Astrocyte of the spinal cord (primary cell): Measurements from ENCODE around the gene TLR2.

ENCODE experiments used
- DNase-seq: peaks from one replicate; pipeline ENCODE4 v3.0.0; 2011; ENCODE audit warnings: low read depth, low spot score
- H3K4me3 ChIP-seq: 2 replicates; pipeline ENCODE4 v1.5.1; 2011; ENCODE audit warnings: low read depth, mild to moderate bottlenecking, low read length, moderate library complexity
- in situ Hi-C: cut with HindIII; loops from 2 replicates; pipeline ENCODE4 v1.10.0; 2017; ENCODE audit warnings: low sequenced_read_pairs
- TF ChIP-seq, protein P1 (sequence below): IDR thresholded peaks from 2 replicates; pipeline ENCODE4 v1.5.1; 2012; ENCODE audit warnings: low read depth, mild to moderate bottlenecking, low read length, inconsistent platforms

Gene TLR2

DNA sequence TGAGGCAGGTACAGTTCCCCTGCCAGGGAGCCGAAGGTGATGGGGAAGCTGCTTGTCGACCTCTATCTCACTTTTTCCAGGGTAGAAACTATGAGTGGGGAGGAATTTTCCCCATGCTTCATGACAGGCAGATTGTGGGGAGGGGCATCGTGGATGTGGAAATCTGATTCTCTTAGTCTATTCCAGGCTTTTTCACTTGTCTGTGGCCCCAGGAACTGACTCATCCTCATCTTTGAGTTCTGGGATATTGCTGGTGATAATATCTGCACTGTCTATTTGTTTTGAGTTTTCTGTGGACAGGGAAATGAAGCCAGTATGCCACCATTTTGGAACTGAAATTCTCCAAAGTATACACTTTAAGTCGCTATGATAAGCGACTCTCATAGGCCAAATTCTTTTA is 7.6 kb upstream of the TLR2 start:
- peak; percentile 40 for DNase-seq
- no peak overlapping the region for H3K4me3 ChIP-seq
- in situ Hi-C loops, result no loop called here
- TF ChIP-seq, protein P1, sequence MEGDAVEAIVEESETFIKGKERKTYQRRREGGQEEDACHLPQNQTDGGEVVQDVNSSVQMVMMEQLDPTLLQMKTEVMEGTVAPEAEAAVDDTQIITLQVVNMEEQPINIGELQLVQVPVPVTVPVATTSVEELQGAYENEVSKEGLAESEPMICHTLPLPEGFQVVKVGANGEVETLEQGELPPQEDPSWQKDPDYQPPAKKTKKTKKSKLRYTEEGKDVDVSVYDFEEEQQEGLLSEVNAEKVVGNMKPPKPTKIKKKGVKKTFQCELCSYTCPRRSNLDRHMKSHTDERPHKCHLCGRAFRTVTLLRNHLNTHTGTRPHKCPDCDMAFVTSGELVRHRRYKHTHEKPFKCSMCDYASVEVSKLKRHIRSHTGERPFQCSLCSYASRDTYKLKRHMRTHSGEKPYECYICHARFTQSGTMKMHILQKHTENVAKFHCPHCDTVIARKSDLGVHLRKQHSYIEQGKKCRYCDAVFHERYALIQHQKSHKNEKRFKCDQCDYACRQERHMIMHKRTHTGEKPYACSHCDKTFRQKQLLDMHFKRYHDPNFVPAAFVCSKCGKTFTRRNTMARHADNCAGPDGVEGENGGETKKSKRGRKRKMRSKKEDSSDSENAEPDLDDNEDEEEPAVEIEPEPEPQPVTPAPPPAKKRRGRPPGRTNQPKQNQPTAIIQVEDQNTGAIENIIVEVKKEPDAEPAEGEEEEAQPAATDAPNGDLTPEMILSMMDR, result no peak

DNA sequence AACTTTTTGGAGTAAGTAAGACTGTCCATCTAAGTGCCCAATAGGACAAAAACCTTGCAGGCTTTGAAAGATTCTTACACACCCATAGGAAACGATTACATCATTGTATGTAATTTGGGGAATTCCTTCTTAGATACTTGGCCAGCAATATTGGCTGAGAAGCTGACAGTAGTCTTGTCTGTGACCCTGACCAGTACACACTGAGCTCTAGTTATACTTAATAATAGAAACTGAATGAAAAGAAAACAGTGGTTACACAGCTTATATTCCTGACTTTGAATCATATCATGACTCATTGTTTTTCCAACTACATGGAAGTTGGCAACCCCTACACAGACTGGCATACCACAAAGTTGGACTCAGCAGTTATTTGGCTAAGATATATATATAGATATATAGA is 7.1 kb upstream of the TLR2 start:
- H3K4me3 ChIP-seq, result no peak overlapping the region
- DNase-seq, result peak; percentile 91
- in situ Hi-C loops, result no loop called here
- TF ChIP-seq, protein P1, result no peak

DNA sequence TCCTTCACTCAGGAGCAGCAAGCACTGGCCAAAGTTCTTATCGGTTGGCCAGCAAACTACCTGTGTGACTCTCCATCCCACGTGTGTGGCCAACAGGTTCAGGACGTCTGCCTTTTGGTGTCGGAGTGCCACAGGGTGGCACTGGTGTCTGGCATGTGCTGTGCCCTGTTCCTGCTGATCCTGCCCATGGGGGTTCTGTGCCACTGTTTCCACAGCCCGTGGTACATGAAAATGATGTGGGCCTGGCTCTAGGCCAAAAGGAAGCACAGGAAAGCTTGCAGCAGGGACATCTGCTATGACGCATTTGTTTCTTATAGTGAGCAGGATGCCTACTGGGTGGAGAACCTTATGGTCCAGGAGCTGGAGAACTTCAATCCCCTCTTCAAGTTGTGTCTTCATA is 4.6 kb upstream of the TLR2 start:
- TF ChIP-seq, protein P1, result no peak
- DNase-seq, result no peak
- in situ Hi-C loops, result no loop called here
- no peak overlapping the region for H3K4me3 ChIP-seq

DNA sequence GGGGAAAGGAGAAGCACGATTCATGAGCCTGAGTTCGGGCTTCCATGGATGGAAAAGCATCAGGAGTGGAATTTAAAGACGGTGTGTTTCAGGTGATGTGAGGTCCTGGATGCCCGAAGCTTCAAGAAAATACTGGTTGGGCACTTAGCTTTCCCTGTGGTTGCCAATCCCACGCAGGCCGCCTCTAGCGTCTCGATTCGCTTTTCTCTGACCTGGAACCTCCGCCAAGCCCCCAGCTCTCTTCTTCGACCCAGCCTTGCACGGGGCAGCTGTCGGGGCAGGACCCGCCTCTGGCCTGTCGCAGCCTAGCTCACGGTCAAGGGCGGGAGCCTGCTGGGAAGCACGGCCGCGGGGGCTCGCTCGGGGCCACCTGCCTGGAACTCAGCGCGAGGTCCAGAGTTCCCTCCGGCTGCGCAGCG is 308 bp upstream of the TLR2 start:
- no peak for DNase-seq
- H3K4me3 ChIP-seq, result peak overlapping the region; percentile 45
- in situ Hi-C loops, result no loop called here
- TF ChIP-seq, protein P1, result no peak

DNA sequence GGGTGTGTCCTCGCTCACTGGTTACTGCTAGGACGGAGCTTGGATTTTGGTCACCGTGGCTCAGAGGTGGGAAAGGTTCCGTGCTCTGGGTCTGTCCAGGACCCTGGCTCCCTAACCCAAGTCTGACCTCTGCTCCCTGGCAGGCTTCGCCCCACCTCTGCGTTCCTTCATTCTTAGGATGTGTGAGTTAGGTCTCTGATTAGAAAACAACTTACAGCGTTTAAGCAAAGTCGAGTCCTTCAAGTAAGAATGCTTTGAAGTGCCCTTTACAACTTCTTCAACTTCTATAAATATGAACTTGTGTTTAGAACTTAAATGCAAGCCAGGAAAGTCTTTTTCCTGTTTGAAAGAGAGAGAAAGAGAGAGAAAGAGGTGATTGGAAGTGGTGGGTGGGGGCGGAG is 891 bp downstream of the TLR2 start:
- H3K4me3 ChIP-seq, result peak overlapping the region; percentile 45
- DNase-seq, result no peak
- in situ Hi-C loops, result no loop called here
- TF ChIP-seq, protein P1, result no peak

DNA sequence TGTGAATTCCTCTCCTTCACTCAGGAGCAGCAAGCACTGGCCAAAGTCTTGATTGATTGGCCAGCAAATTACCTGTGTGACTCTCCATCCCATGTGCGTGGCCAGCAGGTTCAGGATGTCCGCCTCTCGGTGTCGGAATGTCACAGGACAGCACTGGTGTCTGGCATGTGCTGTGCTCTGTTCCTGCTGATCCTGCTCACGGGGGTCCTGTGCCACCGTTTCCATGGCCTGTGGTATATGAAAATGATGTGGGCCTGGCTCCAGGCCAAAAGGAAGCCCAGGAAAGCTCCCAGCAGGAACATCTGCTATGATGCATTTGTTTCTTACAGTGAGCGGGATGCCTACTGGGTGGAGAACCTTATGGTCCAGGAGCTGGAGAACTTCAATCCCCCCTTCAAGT is 20.4 kb downstream of the TLR2 start:
- no peak for DNase-seq
- TF ChIP-seq, protein P1, result no peak
- in situ Hi-C loops, result no loop called here
- H3K4me3 ChIP-seq, result no peak overlapping the region
